HG03460 (cell line): Measurements from ENCODE around the gene SEC63.
"Not testable (repeated sequence)": the region's sequence is repeated elsewhere in the genome, so short reads cannot be mapped to it uniquely, and the experiment has no call there.

ENCODE experiments used
- ATAC-seq: cut with Tn5 transposase; IDR thresholded peaks from one replicate; pipeline ENCODE4 v1.9.1; 2021; ENCODE audit not compliant: unreplicated experiment

Gene SEC63

GRCh38 chr6:107932580-107932979 is 25.4 kb downstream of the SEC63 start:
- ATAC-seq: no peak

- no peak for ATAC-seq
These were observed 26.1 kb downstream of the SEC63 start for GRCh38 chr6:107931894-107932293.

- ATAC-seq: no peak
These were observed 29.0 kb downstream of the SEC63 start for GRCh38 chr6:107928984-107929383.

GRCh38 chr6:107926697-107927544 is 31.1 kb downstream of the SEC63 start:
- not testable (repeated sequence) for ATAC-seq

GRCh38 chr6:107917451-107918375 is 40.3 kb downstream of the SEC63 start:
- ATAC-seq: no peak

GRCh38 chr6:107916961-107917360 is 41.0 kb downstream of the SEC63 start:
- ATAC-seq: not testable (repeated sequence)

GRCh38 chr6:107911692-107912091 is 46.3 kb downstream of the SEC63 start:
- no peak for ATAC-seq

GRCh38 chr6:107894809-107895396 is 63.1 kb downstream of the SEC63 start:
- no peak for ATAC-seq

GRCh38 chr6:107890431-107890830 is 67.6 kb downstream of the SEC63 start:
- not testable (repeated sequence) for ATAC-seq

- not testable (repeated sequence) for ATAC-seq
These were observed 72.1 kb downstream of the SEC63 start for GRCh38 chr6:107885950-107886349.

- ATAC-seq: no peak
These were observed 78.1 kb downstream of the SEC63 start for GRCh38 chr6:107879941-107880340.

- no peak for ATAC-seq
These were observed 80.0 kb downstream of the SEC63 start for GRCh38 chr6:107877968-107878367.

GRCh38 chr6:107871976-107872375 is 86.0 kb downstream of the SEC63 start:
- no peak for ATAC-seq

GRCh38 chr6:107871512-107871911 is 86.5 kb downstream of the SEC63 start:
- not testable (repeated sequence) for ATAC-seq

GRCh38 chr6:107871016-107871415 is 87.0 kb downstream of the SEC63 start:
- ATAC-seq: no peak

GRCh38 chr6:107870381-107870780 is 87.6 kb downstream of the SEC63 start:
- ATAC-seq: no peak

- ATAC-seq: no peak
These were observed 88.1 kb downstream of the SEC63 start for GRCh38 chr6:107869871-107870270.

GRCh38 chr6:107868867-107869611 is 89.0 kb downstream of the SEC63 start:
- no peak for ATAC-seq

GRCh38 chr6:107867302-107867615 is 90.7 kb downstream of the SEC63 start:
- no peak for ATAC-seq

- no peak for ATAC-seq
These were observed 91.3 kb downstream of the SEC63 start for GRCh38 chr6:107866606-107867301.
